GM12873 (cell line): ENCODE measurements around the gene OLA1.
A peak's percentile ranks its signal among the peaks of the same experiment; 100 is the strongest.

ENCODE experiments used
- CTCF ChIP-seq: IDR thresholded peaks from 2 replicates; pipeline ENCODE4 v1.5.1; 2012; ENCODE audit warnings: low read depth, mild to moderate bottlenecking, moderate library complexity, low read length, control low read depth; ENCODE audit not compliant: insufficient read depth; ENCODE audit errors: missing control alignments

OLA1 gene

GRCh38 chr2:174169372-174169771, 79.0 kb downstream of the OLA1 start:
- TF ChIP-seq CTCF = no peak

GRCh38 chr2:174166261-174166660, 82.1 kb downstream of the OLA1 start:
- TF ChIP-seq CTCF = no peak

- no peak for TF ChIP-seq CTCF
These were observed 86.8 kb downstream of the OLA1 start for GRCh38 chr2:174161490-174161889.

- peak; percentile 68 for TF ChIP-seq CTCF
These were observed 90.3 kb downstream of the OLA1 start for GRCh38 chr2:174158003-174158402.

GRCh38 chr2:174157053-174157452, 91.3 kb downstream of the OLA1 start:
- TF ChIP-seq CTCF = no peak

- no peak for TF ChIP-seq CTCF
These were observed 94.3 kb downstream of the OLA1 start for GRCh38 chr2:174153757-174154680.

GRCh38 chr2:174149530-174149929, 98.8 kb downstream of the OLA1 start:
- TF ChIP-seq CTCF = no peak
